Stomach (tissue), 9 donors: ENCODE results near the gene PITRM1. TPM values are rescaled to one million over a fixed set of nuclear protein-coding genes. Genes with fewer than 3 reads are reported as not detected.

Source experiments
- DNase-seq, 2 donors: peaks; one replicate each; pipeline versions ENCODE4 v3.0.0 to v3.0.0-alpha.2; 2013 to 2019
- H3K27ac ChIP-seq, 5 donors: fragments of 200-600 bp in 4 of 5; sonication (generic) in 4 of 5; one replicate each; pipeline ENCODE4 v1.5.1; 2013 to 2019; ENCODE audit warnings: mild to moderate bottlenecking in 1 of 5, moderate library complexity in 1 of 5
- H3K27me3 ChIP-seq, 3 donors: fragments of 200-600 bp; sonication (generic); one replicate each; pipeline ENCODE4 v1.5.1; 2017 to 2019; ENCODE audit warnings: mixed run types in 1 of 3
- H3K36me3 ChIP-seq, 4 donors: fragments of 200-600 bp; sonication (generic); 1 replicate in 3 of 4; 2 replicates in 1 of 4; pipeline ENCODE4 v1.5.1; 2016 to 2019
- H3K4me1 ChIP-seq, 4 donors: fragments of 200-600 bp; sonication (generic); one replicate each; pipeline ENCODE4 v1.5.1; 2016 to 2019
- H3K4me3 ChIP-seq, 4 donors: fragments of 200-600 bp; sonication (generic) in 3 of 4; one replicate each; pipeline ENCODE4 v1.5.1; 2016 to 2019; ENCODE audit warnings: mild to moderate bottlenecking in 1 of 4
- H3K9me3 ChIP-seq, 4 donors: fragments of 200-600 bp; sonication (generic); one replicate each; pipeline ENCODE4 v1.5.1; 2016 to 2019
- EP300 ChIP-seq: sonication (generic); formaldehyde crosslinking; IDR thresholded peaks from one replicate; pipeline ENCODE4 v1.6.1; 2017; ENCODE audit warnings: antibody characterized with exemption
- POLR2A ChIP-seq, 4 donors: fragments of 450-650 bp; IDR thresholded peaks; one replicate each; pipeline ENCODE4 v1.6.1; 2016; ENCODE audit warnings: antibody characterized with exemption in 4 of 4, control low read depth in 2 of 4, mild to moderate bottlenecking in 1 of 4, moderate library complexity in 1 of 4
- POLR2AphosphoS5 ChIP-seq, 3 donors: sonication (generic); formaldehyde crosslinking; IDR thresholded peaks; one replicate each; pipeline ENCODE4 v1.6.1; 2016; ENCODE audit warnings: antibody characterized with exemption in 3 of 3
- WGBS, 5 donors: extraction: QIAGEN DNeasy Blood & Tissue Kit in 3 of 5; methylation state at CpG; one replicate each; pipeline versions ENCODE4 v1.1.5 to v1.1.7; 2013 to 2018; 5-methylcytosine and 5-hydroxymethylcytosine counted together
- intact Hi-C: fragments of 100-400 bp; cut with DNase I; formaldehyde crosslinking; loops from one replicate; pipeline ENCODE4 v1.15.1; 2023; ENCODE audit warnings: low total_unique reads
- polyA plus RNA-seq, 3 donors: library from polyadenylated mRNA; stranded (reverse); fragments of 200-250 nt; gene quantifications; one replicate each; pipeline ENCODE4 v1.2.3, GENCODE V29; 2013
- total RNA-seq, 5 donors: library from RNA; depleted of rRNA; stranded (reverse); fragments of >200 nt; gene quantifications; one replicate each; pipeline versions ENCODE4 v1.1.0 to v1.2.3, GENCODE V29; 2014 to 2016
- TF ChIP-seq, protein P1 (sequence below), 7 experiments: fragments of 450-650 bp in 4 of 7; fragments of 200-600 bp in 3 of 7; sonication (generic) in 3 of 7; IDR thresholded peaks; one replicate each; pipeline ENCODE4 v1.5.1; 2016 to 2019; ENCODE audit warnings: antibody characterized with exemption in 7 of 7, control low read depth in 2 of 7, mild to moderate bottlenecking in 1 of 7
- donor health status: healthy with polysubstance abuse.
- donor health status: Bipolar disorder and iron deficiency.
- donor health status: healthy.

Gene PITRM1
- total and polyA plus RNA-seq, 8 donors: 32.3 to 95.1 (median 57.1) TPM

DNA sequence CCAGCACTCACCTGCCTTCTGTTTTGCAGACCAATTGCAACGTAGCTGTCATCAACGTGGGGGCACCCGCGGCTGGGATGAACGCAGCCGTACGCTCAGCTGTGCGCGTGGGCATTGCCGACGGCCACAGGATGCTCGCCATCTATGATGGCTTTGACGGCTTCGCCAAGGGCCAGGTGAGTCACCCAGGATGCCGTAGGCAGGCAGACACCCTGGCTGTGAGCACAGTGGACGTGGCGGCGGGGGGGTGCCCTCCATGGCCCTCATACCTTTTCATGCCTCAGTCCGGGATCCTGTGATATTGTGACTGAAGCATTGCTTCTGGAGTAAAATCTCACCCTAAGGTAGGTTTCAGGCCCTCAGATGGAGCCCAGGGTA is 59.2 kb downstream of the PITRM1 start:
- no peak overlapping the region for H3K27ac ChIP-seq
- intact Hi-C loops: no loop called here
- H3K27me3 ChIP-seq: no peaks in the 10 kb centered on the region
- no peak overlapping the region for H3K4me3 ChIP-seq
- no peak for DNase-seq
- no peaks in the 10 kb centered on the region for H3K9me3 ChIP-seq
- no peak for TF ChIP-seq POLR2AphosphoS5 (IDR thresholded peaks at IDR 0.05)
- TF ChIP-seq EP300: no peak
- TF ChIP-seq POLR2A (IDR thresholded peaks at IDR 0.05): no peak
- TF ChIP-seq, protein P1, sequence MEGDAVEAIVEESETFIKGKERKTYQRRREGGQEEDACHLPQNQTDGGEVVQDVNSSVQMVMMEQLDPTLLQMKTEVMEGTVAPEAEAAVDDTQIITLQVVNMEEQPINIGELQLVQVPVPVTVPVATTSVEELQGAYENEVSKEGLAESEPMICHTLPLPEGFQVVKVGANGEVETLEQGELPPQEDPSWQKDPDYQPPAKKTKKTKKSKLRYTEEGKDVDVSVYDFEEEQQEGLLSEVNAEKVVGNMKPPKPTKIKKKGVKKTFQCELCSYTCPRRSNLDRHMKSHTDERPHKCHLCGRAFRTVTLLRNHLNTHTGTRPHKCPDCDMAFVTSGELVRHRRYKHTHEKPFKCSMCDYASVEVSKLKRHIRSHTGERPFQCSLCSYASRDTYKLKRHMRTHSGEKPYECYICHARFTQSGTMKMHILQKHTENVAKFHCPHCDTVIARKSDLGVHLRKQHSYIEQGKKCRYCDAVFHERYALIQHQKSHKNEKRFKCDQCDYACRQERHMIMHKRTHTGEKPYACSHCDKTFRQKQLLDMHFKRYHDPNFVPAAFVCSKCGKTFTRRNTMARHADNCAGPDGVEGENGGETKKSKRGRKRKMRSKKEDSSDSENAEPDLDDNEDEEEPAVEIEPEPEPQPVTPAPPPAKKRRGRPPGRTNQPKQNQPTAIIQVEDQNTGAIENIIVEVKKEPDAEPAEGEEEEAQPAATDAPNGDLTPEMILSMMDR (IDR thresholded peaks at IDR 0.05): no peak
- peaks cover 12 to 90% (median 77%) of the 10 kb centered on the region in 4 donors for H3K36me3 ChIP-seq
- 95 to 97% (median 96%) methylated on average over 16 to 19 of the region's 19 CpGs for WGBS, 5 donors
- no peaks in the 10 kb centered on the region for H3K4me1 ChIP-seq

DNA sequence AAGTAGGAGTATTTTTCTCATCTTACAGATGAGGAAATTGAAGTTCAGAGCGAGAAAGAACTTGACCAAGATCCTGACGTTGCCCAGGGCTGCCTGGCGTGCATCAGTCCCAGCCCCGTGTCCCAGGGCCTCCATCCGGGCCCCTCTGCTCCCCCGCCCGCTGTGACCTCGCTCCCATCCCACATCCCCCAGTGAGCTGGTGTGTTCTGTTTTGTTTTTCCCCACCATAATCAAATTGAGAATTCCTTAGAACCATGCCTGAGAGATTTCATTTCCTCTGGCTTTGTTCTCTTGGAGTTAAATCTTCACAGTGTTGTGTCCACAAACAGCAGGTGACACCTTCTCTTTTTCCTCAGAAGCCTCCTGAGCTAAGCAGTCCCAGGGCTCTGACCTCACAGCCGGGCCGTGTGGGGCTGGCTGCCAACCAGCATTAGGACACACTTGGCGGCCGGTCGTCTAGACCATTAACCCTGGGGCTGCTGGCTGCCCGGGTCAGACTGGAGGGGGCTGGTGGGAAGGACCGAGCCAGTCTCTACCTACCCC is 60.9 kb downstream of the PITRM1 start:
- TF ChIP-seq, protein P1 (IDR thresholded peaks at IDR 0.05): no peak
- TF ChIP-seq EP300: no peak
- TF ChIP-seq POLR2AphosphoS5 (IDR thresholded peaks at IDR 0.05): no peak
- TF ChIP-seq POLR2A (IDR thresholded peaks at IDR 0.05): no peak
- intact Hi-C loops: no loop called here
- peaks cover 12 to 87% (median 74%) of the 10 kb centered on the region in 4 donors for H3K36me3 ChIP-seq

DNA sequence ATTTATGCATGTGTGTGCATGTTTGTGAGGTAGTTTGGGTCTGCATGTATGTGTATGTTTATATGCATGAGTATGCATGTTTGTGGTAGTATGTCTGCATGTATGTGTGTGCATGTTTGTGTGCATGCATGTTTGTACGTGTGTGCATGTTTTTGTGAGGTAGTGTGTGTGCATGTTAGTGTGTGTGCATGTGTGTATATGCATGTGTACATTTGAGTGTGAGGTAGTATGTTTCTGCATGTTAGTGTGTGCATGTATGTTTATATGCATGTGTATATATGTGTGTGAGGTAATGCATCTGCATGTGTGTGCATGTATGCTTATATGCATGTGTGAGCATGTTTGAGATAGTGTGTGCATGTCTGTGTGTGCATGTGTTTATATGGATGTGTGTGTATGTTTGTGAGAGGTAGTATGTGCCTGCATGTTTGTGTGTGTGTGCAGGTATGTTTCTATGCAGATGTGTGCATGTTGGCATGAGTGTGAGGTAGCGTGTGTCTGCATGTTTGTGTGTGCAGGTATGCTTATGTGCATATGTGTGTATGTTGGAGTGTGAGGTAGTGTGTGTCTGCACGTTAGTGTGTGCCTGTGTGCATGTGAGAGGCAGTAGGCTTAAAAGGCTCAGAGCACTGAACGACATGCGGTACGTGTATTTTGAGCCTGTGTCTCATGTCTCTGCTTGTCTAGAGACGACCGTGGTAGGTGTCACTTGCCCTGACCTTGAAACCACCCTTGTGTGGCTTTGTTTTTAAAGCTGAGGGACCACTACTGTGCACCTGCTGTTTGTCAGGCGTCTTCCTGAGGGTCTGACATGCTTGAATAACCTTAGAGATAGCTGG is 61.6 kb downstream of the PITRM1 start:
- Histone ChIP-seq H3K4me1 (peaks cover 0 to 6% (median 0%) of the 10 kb centered on the region in 4 donors), H3K4me3 (no peak overlapping the region), H3K9me3 (no peaks in the 10 kb centered on the region), H3K27me3 (no peaks in the 10 kb centered on the region), H3K27ac (no peak overlapping the region), H3K36me3 (peaks cover 12 to 80% (median 67%) of the 10 kb centered on the region in 4 donors)
- TF ChIP-seq POLR2AphosphoS5 (IDR thresholded peaks at IDR 0.05) (no peak), POLR2A (IDR thresholded peaks at IDR 0.05) (no peak), EP300 (no peak)
- TF ChIP-seq, protein P1 (IDR thresholded peaks at IDR 0.05): no peak
- no peak for DNase-seq
- 77 to 94% (median 88%) methylated on average over 9 of the region's 9 CpGs for WGBS, 5 donors
- intact Hi-C loops: no loop called here

More for the DNA sequence above, 60.9 kb downstream of the PITRM1 start:
- no peak for DNase-seq
- Histone ChIP-seq H3K27ac (no peak overlapping the region), H3K4me1 (peaks cover 0 to 6% (median 0%) of the 10 kb centered on the region in 4 donors), H3K4me3 (no peak overlapping the region), H3K9me3 (no peaks in the 10 kb centered on the region), H3K27me3 (no peaks in the 10 kb centered on the region)
- 48 to 62% (median 52%) methylated on average over 15 of the region's 15 CpGs for WGBS, 5 donors

DNA sequence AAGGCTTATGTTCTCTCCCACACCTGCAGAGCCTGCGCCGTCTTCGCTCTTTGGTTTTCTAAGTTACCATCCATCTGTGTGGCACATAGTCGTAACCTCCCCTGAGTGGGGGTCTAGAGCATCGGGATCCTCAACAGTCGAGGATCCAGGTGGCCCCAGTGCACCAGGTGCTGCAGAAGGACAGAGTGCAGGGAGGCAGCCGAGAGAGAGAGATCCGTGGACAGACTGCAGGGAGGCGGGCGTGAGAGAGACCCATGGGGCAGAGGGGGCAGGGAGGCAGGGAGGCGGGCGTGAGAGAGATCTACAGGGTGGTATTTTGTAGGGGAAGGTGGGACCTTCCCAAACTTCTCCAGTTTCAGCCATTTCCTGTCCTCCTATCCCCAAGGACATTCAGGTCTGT is 62.9 kb downstream of the PITRM1 start:
- DNase-seq: no peak
- TF ChIP-seq, protein P1 (IDR thresholded peaks at IDR 0.05): no peak
- no peak for TF ChIP-seq POLR2AphosphoS5 (IDR thresholded peaks at IDR 0.05)
- no peak for TF ChIP-seq EP300
- no peak for TF ChIP-seq POLR2A (IDR thresholded peaks at IDR 0.05)
- Histone ChIP-seq H3K36me3 (peaks cover 24 to 84% (median 72%) of the 10 kb centered on the region in 4 donors), H3K4me1 (peaks cover 0 to 6% (median 0%) of the 10 kb centered on the region in 4 donors), H3K27ac (no peak overlapping the region), H3K9me3 (no peaks in the 10 kb centered on the region), H3K27me3 (no peaks in the 10 kb centered on the region), H3K4me3 (no peak overlapping the region)
- WGBS, 5 donors: 90 to 95% (median 91%) methylated on average over 12 of the region's 12 CpGs
- intact Hi-C loops: no loop called here
